ENCODE data around the gene ST3GAL5. TPM values are rescaled to one million over a fixed set of nuclear protein-coding genes. Genes with fewer than 3 reads are reported as not detected.

Gene ST3GAL5
- total RNA-seq, 1 donor from 2014 or later, result 9.9 TPM

DNA sequence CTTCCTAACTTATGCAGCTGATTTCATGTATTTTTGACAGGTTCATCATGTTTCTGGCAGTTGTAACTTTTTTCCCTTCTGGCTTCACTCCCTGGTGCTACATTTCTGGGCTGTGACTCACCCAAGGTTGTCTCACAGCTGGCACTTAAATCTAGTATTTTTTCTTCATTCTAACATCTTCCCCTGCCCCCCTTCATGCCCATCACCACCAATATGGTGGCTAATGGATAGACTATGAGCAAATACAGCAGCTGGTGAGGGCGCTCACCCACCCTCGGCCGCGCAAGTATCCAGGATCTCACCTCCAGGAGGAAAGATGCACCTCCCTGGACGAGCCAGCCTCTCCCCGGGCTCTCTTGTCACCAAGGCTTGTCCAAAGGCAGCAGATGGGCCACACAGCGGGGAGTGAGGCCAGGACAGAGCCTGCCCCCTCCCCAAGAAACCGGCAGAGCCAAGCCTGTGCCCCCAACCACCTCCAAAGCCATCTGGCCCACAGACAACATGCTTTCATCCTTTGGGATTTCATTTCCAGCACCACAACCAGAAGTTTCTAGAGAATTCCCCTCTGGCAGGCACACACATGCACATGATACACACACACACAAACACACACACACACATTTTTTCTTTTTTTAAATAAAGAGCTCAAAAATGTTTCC is 95.9 kb downstream of the ST3GAL5 start:
- H4K20me1 ChIP-seq (ENCODE audit: low read depth), result no peaks in the 10 kb centered on the region
- Mint-ChIP-seq H3K36me3 (no peaks in the 10 kb centered on the region), H3K9me3 (no peaks in the 10 kb centered on the region), H3K4me1 (peaks cover 72% of the 10 kb centered on the region), H3K27ac (peak overlapping the region; percentile 27), H3K27me3 (ENCODE audit: insufficient read depth, low read depth) (peaks cover 8% of the 10 kb centered on the region), H3K4me3 (no peak overlapping the region)
- H3K36me3 ChIP-seq, result no peaks in the 10 kb centered on the region
- TF ChIP-seq EZH2phosphoT487 (IDR thresholded peaks at IDR 0.05) (no peak), EZH2 (IDR thresholded peaks at IDR 0.05) (no peak)
- TF ChIP-seq, protein P1, sequence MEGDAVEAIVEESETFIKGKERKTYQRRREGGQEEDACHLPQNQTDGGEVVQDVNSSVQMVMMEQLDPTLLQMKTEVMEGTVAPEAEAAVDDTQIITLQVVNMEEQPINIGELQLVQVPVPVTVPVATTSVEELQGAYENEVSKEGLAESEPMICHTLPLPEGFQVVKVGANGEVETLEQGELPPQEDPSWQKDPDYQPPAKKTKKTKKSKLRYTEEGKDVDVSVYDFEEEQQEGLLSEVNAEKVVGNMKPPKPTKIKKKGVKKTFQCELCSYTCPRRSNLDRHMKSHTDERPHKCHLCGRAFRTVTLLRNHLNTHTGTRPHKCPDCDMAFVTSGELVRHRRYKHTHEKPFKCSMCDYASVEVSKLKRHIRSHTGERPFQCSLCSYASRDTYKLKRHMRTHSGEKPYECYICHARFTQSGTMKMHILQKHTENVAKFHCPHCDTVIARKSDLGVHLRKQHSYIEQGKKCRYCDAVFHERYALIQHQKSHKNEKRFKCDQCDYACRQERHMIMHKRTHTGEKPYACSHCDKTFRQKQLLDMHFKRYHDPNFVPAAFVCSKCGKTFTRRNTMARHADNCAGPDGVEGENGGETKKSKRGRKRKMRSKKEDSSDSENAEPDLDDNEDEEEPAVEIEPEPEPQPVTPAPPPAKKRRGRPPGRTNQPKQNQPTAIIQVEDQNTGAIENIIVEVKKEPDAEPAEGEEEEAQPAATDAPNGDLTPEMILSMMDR (IDR thresholded peaks at IDR 0.05), result no peak
- H3F3A ChIP-seq (ENCODE audit: low read depth), result peaks cover 8% of the 10 kb centered on the region
- no peaks in the 10 kb centered on the region for H3K9me3 ChIP-seq (ENCODE audit: low read depth)
- H3K4me2 ChIP-seq, result no peak overlapping the region
- H2AFZ ChIP-seq (replicated peaks), result no peak overlapping the region
- H3K4me3 ChIP-seq, result no peak overlapping the region
- H3K79me2 ChIP-seq (ENCODE audit: low read depth), result no peaks in the 10 kb centered on the region
- no peak overlapping the region for H3K9ac ChIP-seq
- no peak for DNase-seq (ENCODE audit: low spot score)
- no peak overlapping the region for H3K27ac ChIP-seq
- peaks cover 8% of the 10 kb centered on the region for H3K27me3 ChIP-seq
- peaks cover 13% of the 10 kb centered on the region for H3K4me1 ChIP-seq

DNA sequence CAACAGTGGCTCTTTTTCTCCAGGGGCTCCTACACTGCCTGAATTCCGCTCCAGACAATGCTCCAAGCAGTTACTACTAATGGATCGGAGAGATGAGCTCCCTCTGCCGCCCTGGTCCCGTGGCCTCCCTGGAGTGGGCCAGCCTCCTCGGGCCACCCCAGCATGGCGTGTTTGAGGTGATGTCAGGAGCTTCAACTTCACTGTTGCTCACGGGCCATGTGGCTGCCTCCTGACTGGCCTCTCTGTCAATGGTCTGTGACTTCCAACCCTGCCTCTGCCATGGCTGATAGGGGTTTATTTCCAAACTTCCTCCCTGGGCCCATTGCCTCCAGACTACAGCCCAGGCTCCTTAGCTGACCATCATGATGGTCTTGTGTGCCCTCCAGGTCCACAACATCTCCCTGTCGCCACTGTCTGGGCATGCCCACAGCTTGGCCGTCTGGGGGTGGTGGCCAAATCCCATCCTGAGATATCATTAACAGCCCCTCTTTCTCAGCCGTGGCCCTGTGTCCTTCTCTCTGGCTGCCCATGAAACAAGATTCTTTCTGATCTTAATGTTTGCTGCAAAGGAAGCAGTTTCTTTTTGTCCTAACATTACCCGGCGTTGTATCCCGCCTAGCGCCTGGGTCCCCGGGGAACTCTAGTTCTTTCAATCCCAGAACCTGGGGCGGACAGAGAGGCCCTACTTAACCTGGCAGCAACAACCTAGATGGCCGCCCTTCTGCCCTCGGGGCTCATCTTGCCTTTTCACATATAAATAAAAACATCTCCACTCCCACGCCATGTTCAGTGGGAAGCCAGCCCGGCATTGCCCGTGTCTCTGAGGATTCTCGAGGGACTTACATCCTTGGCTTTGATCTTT is 96.9 kb downstream of the ST3GAL5 start:
- Histone ChIP-seq H3K27ac (no peak overlapping the region), H3K36me3 (no peaks in the 10 kb centered on the region), H3K27me3 (peaks cover 8% of the 10 kb centered on the region), H3F3A (ENCODE audit: low read depth) (peaks cover 6% of the 10 kb centered on the region), H3K79me2 (ENCODE audit: low read depth) (no peaks in the 10 kb centered on the region), H3K9me3 (ENCODE audit: low read depth) (no peaks in the 10 kb centered on the region), H2AFZ (replicated peaks) (no peak overlapping the region), H4K20me1 (ENCODE audit: low read depth) (no peaks in the 10 kb centered on the region), H3K4me3 (no peak overlapping the region), H3K4me2 (no peak overlapping the region), H3K4me1 (peaks cover 11% of the 10 kb centered on the region), H3K9ac (no peak overlapping the region)
- TF ChIP-seq, protein P1 (IDR thresholded peaks at IDR 0.05), result no peak
- TF ChIP-seq EZH2 (IDR thresholded peaks at IDR 0.05), result no peak
- no peak for TF ChIP-seq EZH2phosphoT487 (IDR thresholded peaks at IDR 0.05)
- no peak for DNase-seq (ENCODE audit: low spot score)
- no peaks in the 10 kb centered on the region for H3K9me3 Mint-ChIP-seq
- H3K4me3 Mint-ChIP-seq, result no peak overlapping the region
- peaks cover 8% of the 10 kb centered on the region for H3K27me3 Mint-ChIP-seq (ENCODE audit: insufficient read depth, low read depth)
- peak overlapping the region; percentile 68 for H3K27ac Mint-ChIP-seq
- H3K36me3 Mint-ChIP-seq, result no peaks in the 10 kb centered on the region
- H3K4me1 Mint-ChIP-seq, result peaks cover 63% of the 10 kb centered on the region

DNA sequence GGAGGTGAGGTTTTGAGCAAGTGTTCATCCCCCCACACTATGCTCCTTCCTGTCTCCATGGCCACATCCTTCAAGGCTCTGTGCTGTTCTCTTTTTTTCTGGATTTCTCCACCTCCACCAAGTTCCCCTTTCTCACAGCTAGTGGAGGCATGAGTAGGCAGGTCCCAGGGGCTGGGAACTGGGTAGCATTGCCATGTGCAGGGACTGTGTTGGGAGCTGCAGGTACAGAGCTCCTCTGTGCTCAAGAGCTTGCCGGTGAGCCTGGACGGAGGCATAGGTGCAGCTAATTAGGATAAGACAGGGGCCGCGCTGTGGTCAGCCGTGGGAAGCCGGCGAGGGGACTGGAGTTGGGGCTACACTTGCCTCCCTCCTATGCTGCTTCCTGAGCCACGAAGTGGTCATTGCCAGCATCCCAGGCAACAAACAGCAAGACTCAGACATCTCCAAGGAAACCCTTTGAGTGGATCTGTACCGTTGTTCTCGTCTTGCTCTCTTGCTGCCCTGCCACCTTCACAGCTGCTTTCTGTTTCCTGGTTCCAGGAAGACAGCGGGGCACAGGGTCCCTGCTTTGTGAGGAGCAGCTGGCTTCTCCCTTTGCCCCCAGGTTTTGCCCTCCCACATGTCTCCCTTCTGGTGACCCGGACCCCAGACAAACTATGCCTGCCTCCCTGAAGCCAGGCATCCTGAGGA is 98.1 kb downstream of the ST3GAL5 start:
- Histone ChIP-seq H3K9me3 (ENCODE audit: low read depth) (no peaks in the 10 kb centered on the region), H3K79me2 (ENCODE audit: low read depth) (no peaks in the 10 kb centered on the region), H3K9ac (no peak overlapping the region), H2AFZ (replicated peaks) (no peak overlapping the region), H3K36me3 (no peaks in the 10 kb centered on the region), H4K20me1 (ENCODE audit: low read depth) (no peaks in the 10 kb centered on the region), H3K27me3 (peaks cover 8% of the 10 kb centered on the region), H3F3A (ENCODE audit: low read depth) (no peaks in the 10 kb centered on the region), H3K4me2 (no peak overlapping the region), H3K4me3 (no peak overlapping the region), H3K27ac (no peak overlapping the region), H3K4me1 (no peaks in the 10 kb centered on the region)
- H3K9me3 Mint-ChIP-seq, result no peaks in the 10 kb centered on the region
- H3K27ac Mint-ChIP-seq, result peak overlapping the region; percentile 70
- no peak overlapping the region for H3K4me3 Mint-ChIP-seq
- H3K27me3 Mint-ChIP-seq (ENCODE audit: insufficient read depth, low read depth), result peaks cover 8% of the 10 kb centered on the region
- TF ChIP-seq EZH2phosphoT487 (IDR thresholded peaks at IDR 0.05) (no peak), EZH2 (IDR thresholded peaks at IDR 0.05) (no peak)
- TF ChIP-seq, protein P1 (IDR thresholded peaks at IDR 0.05), result no peak
- no peak for DNase-seq (ENCODE audit: low spot score)
- peaks cover 58% of the 10 kb centered on the region for H3K4me1 Mint-ChIP-seq
- H3K36me3 Mint-ChIP-seq, result no peaks in the 10 kb centered on the region

Data from neural progenitor cell (in vitro differentiated cells).